ENCODE measurements around the gene PSMB10. TPM values are rescaled to one million over a fixed set of nuclear protein-coding genes. Genes with fewer than 3 reads are reported as not detected.
"Not testable (repeated sequence)": the region's sequence is repeated elsewhere in the genome, so short reads cannot be mapped to it uniquely, and the experiment has no call there.

Gene PSMB10
- total RNA-seq, 1 experiment from 2014 or later, result 26.9 TPM

DNA sequence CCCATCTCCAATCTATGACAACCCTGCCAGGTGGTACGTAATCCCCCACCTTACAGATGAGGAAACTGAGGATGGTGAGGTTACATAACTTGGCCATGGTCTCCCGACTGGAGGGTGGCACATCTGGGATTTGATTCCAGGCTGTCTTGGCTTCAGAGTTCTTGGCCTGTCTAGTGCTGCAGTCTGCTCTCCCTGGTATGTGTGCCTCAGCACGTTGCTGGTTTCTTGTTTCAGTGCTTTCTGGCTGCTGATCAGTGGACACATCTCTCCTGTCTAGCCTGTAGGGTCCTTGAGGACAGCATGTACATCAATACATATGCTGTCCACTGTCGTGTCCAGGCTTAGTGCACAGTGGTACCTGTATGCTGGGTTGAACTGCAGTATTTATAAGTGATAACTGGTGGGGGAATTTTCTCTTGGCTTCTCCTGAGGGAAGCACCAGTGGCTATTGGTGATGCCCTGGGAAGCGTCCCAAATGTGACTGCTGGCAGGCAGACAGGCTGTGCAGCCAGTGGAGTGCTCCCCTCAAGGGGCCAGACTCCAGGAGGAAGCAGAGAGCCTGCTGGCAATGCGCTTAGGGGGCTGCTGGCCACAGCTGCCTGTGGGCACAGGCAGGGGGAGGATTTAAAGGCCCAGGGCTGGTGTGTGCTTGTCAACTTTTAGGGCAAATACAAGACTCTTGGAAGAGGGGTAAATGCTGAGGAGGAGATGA is 19.4 kb downstream of the PSMB10 start:
- no peak overlapping the region for H3K27ac Mint-ChIP-seq (ENCODE audit: unreplicated experiment)

GRCh38 chr16:67915831-67916723 is 20.6 kb downstream of the PSMB10 start:
- no TSS peak for BruUV-seq (replicated peaks)
- Mint-ChIP-seq H3K27me3 (ENCODE audit: insufficient read depth, unreplicated experiment) (no peaks in the 10 kb centered on the region), H3K9me3 (ENCODE audit: unreplicated experiment) (no peaks in the 10 kb centered on the region), H3K36me3 (ENCODE audit: insufficient read depth, unreplicated experiment) (no peaks in the 10 kb centered on the region), H3K27ac (ENCODE audit: unreplicated experiment) (no peak overlapping the region), H3K4me1 (ENCODE audit: low read depth, unreplicated experiment) (peaks cover 7% of the 10 kb centered on the region), H3K4me3 (ENCODE audit: unreplicated experiment) (no peak overlapping the region)
- H3K36me3 ChIP-seq (ENCODE audit: control insufficient read depth, insufficient read depth, low read length), result peaks cover 4% of the 10 kb centered on the region
- ChIA-PET POLR2A (no interaction called here), CTCF (interaction anchor here (0.6 kb wide), 1 partner anchor 227 kb away, joined by 3 read pairs; no protein-coding TSS in a partner anchor)
- no peak overlapping the region for H3K4me3 ChIP-seq (ENCODE audit: low read depth, low read length)
- H3K9me3 ChIP-seq, result no peaks in the 10 kb centered on the region
- TF ChIP-seq CTCF (IDR thresholded peaks at IDR 0.05; ENCODE audit: insufficient read depth in 1 of 2, low read depth in 1 of 2, low read length in 1 of 2, severe bottlenecking in 1 of 2, unreplicated experiment in 1 of 2), result no peak
- DNase-seq, result no peak
- no peaks in the 10 kb centered on the region for H3K4me1 ChIP-seq
- H3K27me3 ChIP-seq (replicated peaks; ENCODE audit: control insufficient read depth, insufficient read depth, low read length), result no peaks in the 10 kb centered on the region
- intact Hi-C loops (cut with micrococcal nuclease; ENCODE audit: unreplicated experiment), result no loop called here

More for the DNA sequence above, 19.4 kb downstream of the PSMB10 start:
- CTCF ChIA-PET, result interaction anchor here (0.5 to 0.8 kb wide), 2 partner anchors 18 to 411 kb away, joined by 3 read pairs; no protein-coding TSS in a partner anchor
- Histone ChIP-seq H3K36me3 (ENCODE audit: control insufficient read depth, insufficient read depth, low read length) (peaks cover 4% of the 10 kb centered on the region), H3K4me3 (ENCODE audit: low read depth, low read length) (no peak overlapping the region), H3K4me1 (no peaks in the 10 kb centered on the region), H3K9me3 (no peaks in the 10 kb centered on the region), H3K27me3 (replicated peaks; ENCODE audit: control insufficient read depth, insufficient read depth, low read length) (no peaks in the 10 kb centered on the region)
- Mint-ChIP-seq H3K9me3 (ENCODE audit: unreplicated experiment) (no peaks in the 10 kb centered on the region), H3K4me1 (ENCODE audit: low read depth, unreplicated experiment) (peaks cover 7% of the 10 kb centered on the region), H3K27me3 (ENCODE audit: insufficient read depth, unreplicated experiment) (no peaks in the 10 kb centered on the region), H3K36me3 (ENCODE audit: insufficient read depth, unreplicated experiment) (no peaks in the 10 kb centered on the region), H3K4me3 (ENCODE audit: unreplicated experiment) (no peak overlapping the region)
- no peak for DNase-seq
- no peak for TF ChIP-seq CTCF (IDR thresholded peaks at IDR 0.05; ENCODE audit: insufficient read depth in 1 of 2, low read depth in 1 of 2, low read length in 1 of 2, severe bottlenecking in 1 of 2, unreplicated experiment in 1 of 2)
- intact Hi-C loops (cut with micrococcal nuclease; ENCODE audit: unreplicated experiment), result no loop called here
- POLR2A ChIA-PET, result interaction anchor here (0.5 kb wide), 1 partner anchor 101 kb away, joined by 6 read pairs; no protein-coding TSS in a partner anchor
- no TSS peak for BruUV-seq (replicated peaks)

DNA sequence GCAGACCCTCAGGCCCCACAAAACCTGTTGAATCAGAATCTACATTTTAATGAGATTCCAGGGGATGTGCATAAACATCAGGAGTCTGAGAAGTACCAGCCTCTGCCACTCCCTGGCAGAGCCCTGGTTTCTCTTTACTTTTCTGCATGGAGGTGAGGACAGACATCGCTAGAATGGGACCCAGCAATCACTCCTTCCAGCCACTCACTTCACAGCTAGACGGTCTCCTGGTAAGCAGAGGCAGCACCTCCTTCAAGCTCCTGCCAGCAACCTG is 21.2 kb downstream of the PSMB10 start:
- CTCF ChIA-PET, result interaction anchor here (0.8 kb wide), 1 partner anchor 99 kb away, joined by 3 read pairs; no protein-coding TSS in a partner anchor
- POLR2A ChIA-PET; intact Hi-C loops (cut with micrococcal nuclease; ENCODE audit: unreplicated experiment): not testable (repeated sequence)

More for the DNA sequence above, 21.2 kb downstream of the PSMB10 start:
- H3K9me3 Mint-ChIP-seq (ENCODE audit: unreplicated experiment); H3K27me3 Mint-ChIP-seq (ENCODE audit: insufficient read depth, unreplicated experiment); H3K36me3 ChIP-seq (ENCODE audit: control insufficient read depth, insufficient read depth, low read length); H3K4me1 ChIP-seq; H3K4me3 Mint-ChIP-seq (ENCODE audit: unreplicated experiment); H3K27ac Mint-ChIP-seq (ENCODE audit: unreplicated experiment); H3K9me3 ChIP-seq; DNase-seq; H3K4me3 ChIP-seq (ENCODE audit: low read depth, low read length); H3K4me1 Mint-ChIP-seq (ENCODE audit: low read depth, unreplicated experiment); H3K27me3 ChIP-seq (replicated peaks; ENCODE audit: control insufficient read depth, insufficient read depth, low read length); H3K36me3 Mint-ChIP-seq (ENCODE audit: insufficient read depth, unreplicated experiment); BruUV-seq (replicated peaks): not testable (repeated sequence)

All from Caco-2 (cell line).